Esophagus squamous epithelium (tissue), 4 donors: Measurements from ENCODE around the gene ZNF714.

ENCODE experiments used
- POLR2A ChIP-seq, 4 donors: fragments of 450-650 bp; IDR thresholded peaks; one replicate each; pipeline ENCODE4 v1.6.1; 2017; ENCODE audit warnings: antibody characterized with exemption in 4 of 4, mild to moderate bottlenecking in 4 of 4, moderate library complexity in 3 of 4
- TF ChIP-seq, protein P1 (sequence below), 6 experiments: fragments of 450-650 bp in 4 of 6; fragments of 200-600 bp in 2 of 6; sonication (generic) in 2 of 6; IDR thresholded peaks; one replicate each; pipeline ENCODE4 v1.5.1; 2016 to 2019; ENCODE audit warnings: antibody characterized with exemption in 6 of 6, mild to moderate bottlenecking in 4 of 6, moderate library complexity in 4 of 6

DNA sequence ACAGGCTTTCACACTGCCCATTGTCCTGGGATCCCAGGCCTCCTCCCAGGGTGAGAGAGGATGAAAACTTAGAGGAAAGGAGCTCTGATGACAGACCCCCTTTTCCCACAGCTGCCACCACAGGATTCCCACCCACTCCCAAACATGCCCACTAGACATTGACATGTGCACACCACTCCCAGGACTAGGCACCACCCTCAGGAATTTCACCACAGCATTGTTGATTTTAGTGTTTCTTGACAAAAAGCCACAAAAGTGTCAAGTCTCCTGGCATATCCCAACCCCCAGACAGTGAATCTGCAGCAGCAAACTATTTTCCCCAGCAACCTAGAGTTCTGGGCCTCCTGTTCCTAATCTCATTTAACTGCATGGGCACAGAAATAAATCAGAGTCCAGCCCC is 10.1 kb downstream of the ZNF714 start:
- TF ChIP-seq, protein P1, sequence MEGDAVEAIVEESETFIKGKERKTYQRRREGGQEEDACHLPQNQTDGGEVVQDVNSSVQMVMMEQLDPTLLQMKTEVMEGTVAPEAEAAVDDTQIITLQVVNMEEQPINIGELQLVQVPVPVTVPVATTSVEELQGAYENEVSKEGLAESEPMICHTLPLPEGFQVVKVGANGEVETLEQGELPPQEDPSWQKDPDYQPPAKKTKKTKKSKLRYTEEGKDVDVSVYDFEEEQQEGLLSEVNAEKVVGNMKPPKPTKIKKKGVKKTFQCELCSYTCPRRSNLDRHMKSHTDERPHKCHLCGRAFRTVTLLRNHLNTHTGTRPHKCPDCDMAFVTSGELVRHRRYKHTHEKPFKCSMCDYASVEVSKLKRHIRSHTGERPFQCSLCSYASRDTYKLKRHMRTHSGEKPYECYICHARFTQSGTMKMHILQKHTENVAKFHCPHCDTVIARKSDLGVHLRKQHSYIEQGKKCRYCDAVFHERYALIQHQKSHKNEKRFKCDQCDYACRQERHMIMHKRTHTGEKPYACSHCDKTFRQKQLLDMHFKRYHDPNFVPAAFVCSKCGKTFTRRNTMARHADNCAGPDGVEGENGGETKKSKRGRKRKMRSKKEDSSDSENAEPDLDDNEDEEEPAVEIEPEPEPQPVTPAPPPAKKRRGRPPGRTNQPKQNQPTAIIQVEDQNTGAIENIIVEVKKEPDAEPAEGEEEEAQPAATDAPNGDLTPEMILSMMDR (IDR thresholded peaks at IDR 0.05) = no peak
- TF ChIP-seq POLR2A (IDR thresholded peaks at IDR 0.05) = no peak
